Measurements from ENCODE around the gene NYAP1. TPM values are rescaled to one million over a fixed set of nuclear protein-coding genes. Genes with fewer than 3 reads are reported as not detected.
"Not testable (repeated sequence)": the region's sequence is repeated elsewhere in the genome, so short reads cannot be mapped to it uniquely, and the experiment has no call there.

Gene NYAP1
- total RNA-seq, 1 donor from 2014 or later = not detected

- TF ChIP-seq CTCF (IDR thresholded peaks at IDR 0.05) = no peak
- peaks cover 6% of the 10 kb centered on the region for H3K4me1 Mint-ChIP-seq
- DNase-seq (no peak), ATAC-seq (ENCODE audit: low read depth) (no peak)
- H3K4me3 Mint-ChIP-seq = no peak overlapping the region
- no peaks in the 10 kb centered on the region for H3K9me3 Mint-ChIP-seq
- H3K27me3 Mint-ChIP-seq = peaks cover 14% of the 10 kb centered on the region
- H3K27ac Mint-ChIP-seq = no peak overlapping the region
- CTCF ChIA-PET = interaction anchor here (0.6 to 1.0 kb wide), 3 partner anchors 20 to 126 kb away, joined by 3 to 7 read pairs (median 3); no protein-coding TSS in a partner anchor
- intact Hi-C loops (cut with micrococcal nuclease) = no loop called here
- POLR2A ChIA-PET = no interaction called here
- H3K36me3 Mint-ChIP-seq (ENCODE audit: low read depth) = no peaks in the 10 kb centered on the region
These were observed 12.8 kb downstream of the NYAP1 start for GRCh38 chr7:100496509-100496908.

DNA sequence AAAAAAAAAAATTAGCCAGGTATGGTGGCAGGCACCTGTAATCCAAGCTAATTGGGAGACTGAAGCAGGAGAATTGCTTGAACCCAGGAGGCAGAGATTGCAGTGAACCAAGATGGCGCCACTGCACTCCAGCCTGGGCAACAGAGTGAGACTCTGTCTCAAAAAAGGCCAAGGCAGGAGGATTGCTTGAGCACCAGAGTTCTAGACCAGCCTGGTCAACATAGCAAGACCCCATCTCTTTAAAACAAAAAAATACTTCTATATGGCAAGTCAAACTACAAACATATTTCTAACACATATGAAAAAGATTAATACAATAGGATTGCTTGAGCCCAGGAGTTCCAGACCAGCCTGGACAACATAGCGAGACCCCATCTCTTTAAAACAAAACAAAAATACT is 17.0 kb downstream of the NYAP1 start:
- H3K27me3 Mint-ChIP-seq; CTCF ChIA-PET; H3K4me1 Mint-ChIP-seq; ATAC-seq (ENCODE audit: low read depth); H3K36me3 Mint-ChIP-seq (ENCODE audit: low read depth); intact Hi-C loops (cut with micrococcal nuclease); POLR2A ChIA-PET; H3K27ac Mint-ChIP-seq; H3K4me3 Mint-ChIP-seq; H3K9me3 Mint-ChIP-seq; DNase-seq: not testable (repeated sequence)

GRCh38 chr7:100504031-100504430 is 20.3 kb downstream of the NYAP1 start:
- DNase-seq; ATAC-seq (ENCODE audit: low read depth); H3K4me1 Mint-ChIP-seq; H3K27ac Mint-ChIP-seq; intact Hi-C loops (cut with micrococcal nuclease); H3K27me3 Mint-ChIP-seq; H3K36me3 Mint-ChIP-seq (ENCODE audit: low read depth); CTCF ChIA-PET; H3K4me3 Mint-ChIP-seq; POLR2A ChIA-PET; H3K9me3 Mint-ChIP-seq: not testable (repeated sequence)

DNA sequence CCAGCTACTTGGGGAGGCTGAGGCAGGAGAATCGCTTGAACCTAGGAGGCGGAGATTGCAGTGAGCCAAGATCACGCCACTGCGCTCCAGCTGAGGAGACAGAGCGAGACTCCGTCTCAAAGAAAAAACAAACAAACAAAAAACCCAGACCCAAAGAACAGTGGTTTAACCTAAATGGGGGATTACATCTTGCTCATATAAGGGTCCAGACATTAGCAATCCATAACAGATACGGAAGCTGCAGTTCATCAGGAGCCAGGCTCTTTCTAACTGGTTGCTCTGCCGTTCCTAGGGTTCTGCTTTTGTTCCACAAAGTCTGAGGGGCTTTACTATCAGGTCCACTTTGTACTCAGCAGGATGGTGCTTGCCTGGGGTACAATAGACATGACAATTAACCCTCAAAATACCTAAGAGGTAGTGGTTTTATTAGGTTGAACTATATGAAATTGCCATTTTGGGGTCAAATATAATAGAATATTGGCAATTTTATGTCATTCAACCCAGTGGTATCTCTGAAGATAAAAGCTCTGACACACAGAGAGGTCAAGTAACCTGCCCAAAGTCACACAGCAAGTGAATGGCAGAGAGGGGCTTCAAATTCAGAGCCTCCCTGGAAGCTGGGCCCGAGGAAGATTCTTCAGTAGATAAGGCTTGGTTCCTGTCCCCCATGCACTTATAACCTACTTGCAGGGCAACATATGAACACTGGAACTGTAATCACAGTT is 21.3 kb downstream of the NYAP1 start:
- TF ChIP-seq CTCF (IDR thresholded peaks at IDR 0.05) = no peak
- peaks cover 4% of the 10 kb centered on the region for H3K27me3 Mint-ChIP-seq
- no peak for ATAC-seq (ENCODE audit: low read depth)
- no peak overlapping the region for H3K27ac Mint-ChIP-seq
- DNase-seq = no peak
- no peaks in the 10 kb centered on the region for H3K4me1 Mint-ChIP-seq
- intact Hi-C loops (cut with micrococcal nuclease) = no loop called here
- no peaks in the 10 kb centered on the region for H3K9me3 Mint-ChIP-seq
- ChIA-PET CTCF (no interaction called here), POLR2A (no interaction called here)
- no peak overlapping the region for H3K4me3 Mint-ChIP-seq
- no peaks in the 10 kb centered on the region for H3K36me3 Mint-ChIP-seq (ENCODE audit: low read depth)

DNA sequence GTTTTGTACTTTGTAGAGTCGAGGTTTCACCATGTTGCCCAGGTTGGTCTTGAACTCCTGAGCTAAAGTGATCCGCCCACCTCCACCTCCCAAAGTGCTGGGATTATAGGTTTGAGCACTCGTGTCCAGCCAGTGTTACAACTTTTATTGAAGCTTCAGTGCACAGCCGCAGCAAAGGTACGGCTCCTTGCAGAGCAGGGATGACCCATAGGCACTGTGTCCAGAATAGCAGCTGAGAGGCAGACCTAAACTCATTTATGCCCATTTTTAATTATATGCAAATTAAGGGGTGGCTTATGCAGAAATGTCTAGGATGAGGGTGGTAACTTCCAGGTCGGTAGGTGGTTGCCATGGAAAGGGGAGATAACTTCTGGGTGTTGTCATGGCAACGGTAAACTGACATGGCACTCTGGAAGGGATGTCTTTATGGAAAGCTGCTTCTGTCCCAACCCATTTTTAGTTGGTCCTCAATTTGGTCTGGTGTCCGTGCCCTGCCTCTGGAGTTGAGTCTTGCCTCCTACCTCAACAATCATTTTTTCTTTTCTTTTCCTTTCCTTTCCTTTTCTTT is 22.7 kb downstream of the NYAP1 start:
- no peak overlapping the region for H3K4me3 Mint-ChIP-seq
- no peak for TF ChIP-seq CTCF (IDR thresholded peaks at IDR 0.05)
- H3K9me3 Mint-ChIP-seq = no peaks in the 10 kb centered on the region
- POLR2A ChIA-PET = no interaction called here
- ATAC-seq (ENCODE audit: low read depth) = no peak
- intact Hi-C loops (cut with micrococcal nuclease) = no loop called here
- H3K27ac Mint-ChIP-seq = no peak overlapping the region
- CTCF ChIA-PET = no interaction called here
- no peaks in the 10 kb centered on the region for H3K36me3 Mint-ChIP-seq (ENCODE audit: low read depth)
- DNase-seq = no peak
- H3K4me1 Mint-ChIP-seq = no peaks in the 10 kb centered on the region
- H3K27me3 Mint-ChIP-seq = peaks cover 9% of the 10 kb centered on the region

DNA sequence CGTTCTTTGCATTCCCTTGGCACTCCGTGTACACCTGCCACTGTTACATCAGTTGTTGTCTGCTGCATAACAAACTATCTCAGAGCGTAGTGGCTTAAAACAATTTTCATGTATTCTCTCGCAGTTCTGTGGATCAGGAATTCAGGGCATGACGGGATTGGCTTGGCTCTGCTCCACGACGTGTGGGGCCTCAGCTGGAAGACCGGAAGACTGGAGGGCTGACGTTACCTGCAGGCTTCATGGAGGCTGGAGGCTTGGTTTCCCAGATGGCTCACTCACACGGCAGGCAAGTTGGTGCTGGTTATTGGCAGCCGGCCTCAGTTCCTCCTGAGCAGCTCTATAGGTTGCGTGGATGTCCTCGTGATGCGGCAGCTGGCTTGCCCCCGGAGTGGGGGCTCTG is 25.5 kb downstream of the NYAP1 start:
- peaks cover 10% of the 10 kb centered on the region for H3K27me3 Mint-ChIP-seq
- ATAC-seq (ENCODE audit: low read depth) (no peak), DNase-seq (no peak)
- H3K36me3 Mint-ChIP-seq (ENCODE audit: low read depth) = no peaks in the 10 kb centered on the region
- intact Hi-C loops (cut with micrococcal nuclease) = no loop called here
- no peak overlapping the region for H3K27ac Mint-ChIP-seq
- ChIA-PET POLR2A (no interaction called here), CTCF (interaction anchor here (1.3 kb wide), 1 partner anchor 39 kb away, joined by 3 read pairs; no protein-coding TSS in a partner anchor)
- H3K4me3 Mint-ChIP-seq = no peak overlapping the region
- no peaks in the 10 kb centered on the region for H3K9me3 Mint-ChIP-seq
- no peaks in the 10 kb centered on the region for H3K4me1 Mint-ChIP-seq
- TF ChIP-seq CTCF (IDR thresholded peaks at IDR 0.05) = no peak

Measured in activated B cell treated with CpG ODN at 0.5 μM for 24 hours (primary cell).